AG04450 (cell line): ENCODE measurements around the gene ASAH2B. TPM values are rescaled to one million over a fixed set of nuclear protein-coding genes. Genes with fewer than 3 reads are reported as not detected.

Experiments used
- CTCF ChIA-PET: fragments of 300-600, 350-600 bp; formaldehyde crosslinking; extraction: SDS; loops from one replicate; lab custom pipeline; 2022; ENCODE audit warnings: antibody characterized with exemption, inconsistent platforms; lab: Charles Lee
- POLR2A ChIA-PET: fragments of 350-600 bp; formaldehyde crosslinking; extraction: SDS; loops from one replicate; lab custom pipeline; 2021; ENCODE audit warnings: antibody characterized with exemption, inconsistent platforms; lab: Yijun Ruan, JAX
- DNase-seq: peaks from one replicate; pipeline ENCODE4 v3.0.0-alpha.2; 2011; ENCODE audit warnings: low read depth, low spot score
- H3K27ac ChIP-seq: one replicate; pipeline ENCODE4 v1.5.1; 2012; ENCODE audit warnings: low read depth, low read length, control low read depth
- H3K27me3 ChIP-seq: one replicate; pipeline ENCODE4 v1.6.0; 2012; ENCODE audit warnings: low read length; ENCODE audit not compliant: control insufficient read depth, insufficient read depth
- H3K4me3 ChIP-seq: 2 replicates; pipeline ENCODE4 v1.5.1; 2011; ENCODE audit warnings: mild to moderate bottlenecking, low read depth, low read length, control low read depth
- H3K9me3 ChIP-seq: 2 replicates; pipeline ENCODE4 v1.5.1; 2012; ENCODE audit warnings: low read length; ENCODE audit not compliant: control insufficient read depth, insufficient read depth
- polyA plus RNA-seq: library from polyadenylated mRNA; depleted of rRNA; stranded (reverse); fragments of >200 nt; gene quantifications from 2 replicates; pipeline ENCODE4 v1.2.3, GENCODE V29; 2011
- TF ChIP-seq, protein P1 (sequence below): IDR thresholded peaks from 2 replicates; pipeline ENCODE4 v1.5.1; 2011; ENCODE audit warnings: low read depth, low read length, control low read depth, inconsistent platforms

ASAH2B gene
- polyA plus RNA-seq, 1 experiment = 4.8 TPM

DNA sequence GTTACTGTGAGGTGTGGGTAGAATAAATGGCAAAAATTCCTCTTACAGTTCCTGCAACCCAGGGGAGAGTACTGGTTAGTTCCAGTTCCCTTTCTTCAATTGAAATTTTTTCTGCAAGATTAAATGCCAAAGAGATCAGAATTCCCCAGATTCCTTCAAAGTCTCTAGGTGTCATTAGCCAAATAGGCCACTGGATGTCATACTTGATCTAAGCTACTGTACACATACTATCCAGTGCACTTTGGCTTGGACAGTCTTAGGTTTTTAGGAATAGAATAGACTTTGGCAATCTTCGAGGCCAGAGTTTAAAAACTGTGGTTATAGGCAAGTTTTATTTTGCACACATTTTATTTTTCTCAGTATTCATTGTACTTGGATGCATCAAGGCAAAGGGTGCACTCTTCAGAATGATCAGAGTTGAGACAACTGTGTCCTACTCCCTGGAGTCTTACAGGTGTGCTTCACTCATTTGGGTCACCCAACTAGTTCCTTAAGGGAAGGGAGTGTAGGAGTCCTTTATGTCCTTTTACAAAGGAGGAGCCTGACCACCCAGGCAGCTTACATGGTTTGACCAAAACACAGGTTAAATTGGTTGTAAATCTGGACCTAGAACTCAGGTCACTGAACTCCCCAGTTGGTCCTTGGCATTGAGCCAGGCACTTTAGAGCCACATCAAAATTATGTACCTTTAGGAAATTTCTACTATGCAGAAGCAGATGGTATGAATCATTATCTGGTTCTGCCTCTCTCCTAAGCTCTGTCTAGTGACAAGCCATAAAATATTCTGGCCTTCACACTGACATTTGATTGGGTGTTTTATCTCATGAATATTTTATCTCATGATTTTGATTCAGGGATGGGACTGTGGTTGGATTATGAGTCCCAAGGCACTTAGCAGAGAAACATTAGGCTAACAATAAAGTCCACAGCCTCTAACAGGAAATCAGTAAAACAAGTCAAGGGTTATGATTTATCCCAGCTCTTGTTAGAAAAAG lies 49.5 kb downstream of the ASAH2B start:
- TF ChIP-seq, protein P1, sequence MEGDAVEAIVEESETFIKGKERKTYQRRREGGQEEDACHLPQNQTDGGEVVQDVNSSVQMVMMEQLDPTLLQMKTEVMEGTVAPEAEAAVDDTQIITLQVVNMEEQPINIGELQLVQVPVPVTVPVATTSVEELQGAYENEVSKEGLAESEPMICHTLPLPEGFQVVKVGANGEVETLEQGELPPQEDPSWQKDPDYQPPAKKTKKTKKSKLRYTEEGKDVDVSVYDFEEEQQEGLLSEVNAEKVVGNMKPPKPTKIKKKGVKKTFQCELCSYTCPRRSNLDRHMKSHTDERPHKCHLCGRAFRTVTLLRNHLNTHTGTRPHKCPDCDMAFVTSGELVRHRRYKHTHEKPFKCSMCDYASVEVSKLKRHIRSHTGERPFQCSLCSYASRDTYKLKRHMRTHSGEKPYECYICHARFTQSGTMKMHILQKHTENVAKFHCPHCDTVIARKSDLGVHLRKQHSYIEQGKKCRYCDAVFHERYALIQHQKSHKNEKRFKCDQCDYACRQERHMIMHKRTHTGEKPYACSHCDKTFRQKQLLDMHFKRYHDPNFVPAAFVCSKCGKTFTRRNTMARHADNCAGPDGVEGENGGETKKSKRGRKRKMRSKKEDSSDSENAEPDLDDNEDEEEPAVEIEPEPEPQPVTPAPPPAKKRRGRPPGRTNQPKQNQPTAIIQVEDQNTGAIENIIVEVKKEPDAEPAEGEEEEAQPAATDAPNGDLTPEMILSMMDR = peak; percentile 51
- Histone ChIP-seq H3K27ac (no peak overlapping the region), H3K27me3 (peaks cover 2% of the 10 kb centered on the region), H3K9me3 (no peaks in the 10 kb centered on the region), H3K4me3 (no peak overlapping the region)
- ChIA-PET POLR2A (no interaction called here), CTCF (no interaction called here)
- peak; percentile 1 for DNase-seq

DNA sequence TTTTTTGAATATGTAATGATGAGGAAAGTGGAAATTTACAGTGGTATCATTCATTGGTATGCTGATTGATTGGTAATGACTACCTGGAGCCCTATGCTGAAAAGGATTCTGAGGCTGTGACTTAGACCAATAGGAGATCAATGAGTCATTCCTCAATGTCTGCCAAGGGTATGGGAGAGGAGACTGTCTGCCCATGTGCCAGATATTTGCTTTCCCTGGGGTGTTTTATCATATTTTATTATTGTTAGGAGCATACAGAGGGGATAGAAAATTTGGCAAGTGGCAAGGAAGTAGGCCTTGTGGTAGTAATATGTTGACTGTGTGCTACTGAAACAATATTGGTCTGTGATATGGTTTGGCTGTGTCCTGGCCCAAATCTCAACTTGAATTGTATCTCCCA lies 54.8 kb downstream of the ASAH2B start:
- ChIA-PET POLR2A (no interaction called here), CTCF (interaction anchor here (0.6 kb wide), 1 partner anchor 289 kb away, joined by 4 read pairs; no protein-coding TSS in a partner anchor)
- DNase-seq = no peak

DNA sequence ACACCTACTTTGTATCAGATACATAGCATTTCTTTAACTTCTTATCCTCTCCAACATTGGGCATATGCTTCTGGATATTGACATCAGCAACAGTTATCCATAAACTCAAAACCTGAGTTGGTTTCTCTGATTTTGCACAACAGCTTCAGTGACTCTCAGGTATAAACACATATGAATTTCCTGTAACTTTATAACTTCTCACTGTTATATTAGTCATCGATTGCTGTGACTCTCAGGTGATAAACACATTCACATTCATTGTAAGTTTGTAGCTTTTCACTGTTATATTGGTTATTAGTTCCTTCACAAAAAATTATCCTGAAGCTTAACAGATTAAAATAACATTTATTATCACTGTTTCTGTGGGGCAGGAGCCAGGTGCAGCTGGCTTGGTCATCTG lies 57.0 kb downstream of the ASAH2B start:
- no peak for DNase-seq
- H3K4me3 ChIP-seq = no peak overlapping the region
- TF ChIP-seq, protein P1 = no peak
- CTCF ChIA-PET = no interaction called here
- H3K27ac ChIP-seq = no peak overlapping the region
- H3K9me3 ChIP-seq = no peaks in the 10 kb centered on the region
- POLR2A ChIA-PET = no interaction called here
- H3K27me3 ChIP-seq = no peaks in the 10 kb centered on the region

More for the DNA sequence above, 54.8 kb downstream of the ASAH2B start:
- H3K27ac ChIP-seq = no peak overlapping the region
- no peaks in the 10 kb centered on the region for H3K9me3 ChIP-seq
- no peak overlapping the region for H3K4me3 ChIP-seq
- TF ChIP-seq, protein P1 = no peak
- no peaks in the 10 kb centered on the region for H3K27me3 ChIP-seq

DNA sequence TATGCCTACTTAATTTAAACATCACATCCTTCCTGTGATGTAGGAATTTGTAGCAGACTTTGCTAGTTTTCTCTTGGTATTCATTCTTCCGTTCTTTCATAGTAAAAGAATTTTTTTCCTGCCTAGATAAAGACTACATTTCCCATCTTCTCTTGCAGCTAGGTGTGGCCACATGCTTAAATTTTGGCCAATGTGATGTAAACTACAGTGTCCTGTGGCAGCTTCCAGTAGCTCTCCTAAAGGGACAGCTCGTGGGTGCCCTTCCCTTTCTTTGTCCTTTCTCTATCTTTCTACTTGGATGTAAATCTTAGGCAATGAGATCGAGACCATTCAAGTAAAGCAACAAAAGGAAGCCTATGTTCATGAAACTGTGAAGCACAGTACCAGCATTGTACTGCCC lies 58.6 kb downstream of the ASAH2B start:
- H3K9me3 ChIP-seq = no peaks in the 10 kb centered on the region
- ChIA-PET POLR2A (no interaction called here), CTCF (no interaction called here)
- H3K27me3 ChIP-seq = no peaks in the 10 kb centered on the region
- TF ChIP-seq, protein P1 = no peak
- no peak overlapping the region for H3K27ac ChIP-seq
- H3K4me3 ChIP-seq = no peak overlapping the region
- no peak for DNase-seq

GRCh38 chr10:50799595-50799994 lies 59.9 kb downstream of the ASAH2B start:
- TF ChIP-seq, protein P1 = no peak
- ChIA-PET POLR2A (no interaction called here), CTCF (no interaction called here)
- DNase-seq = no peak
- Histone ChIP-seq H3K4me3 (no peak overlapping the region), H3K9me3 (no peaks in the 10 kb centered on the region), H3K27ac (no peak overlapping the region), H3K27me3 (no peaks in the 10 kb centered on the region)
